NCI-H2107 (cell line): ENCODE measurements around the gene TMEM143.
"Not testable (repeated sequence)": the region's sequence is repeated elsewhere in the genome, so short reads cannot be mapped to it uniquely, and the experiment has no call there.

Source experiments
- DNase-seq: peaks from one replicate; lab custom pipeline; 2025; lab: John Stamatoyannopoulos, UW

TMEM143 gene

DNA sequence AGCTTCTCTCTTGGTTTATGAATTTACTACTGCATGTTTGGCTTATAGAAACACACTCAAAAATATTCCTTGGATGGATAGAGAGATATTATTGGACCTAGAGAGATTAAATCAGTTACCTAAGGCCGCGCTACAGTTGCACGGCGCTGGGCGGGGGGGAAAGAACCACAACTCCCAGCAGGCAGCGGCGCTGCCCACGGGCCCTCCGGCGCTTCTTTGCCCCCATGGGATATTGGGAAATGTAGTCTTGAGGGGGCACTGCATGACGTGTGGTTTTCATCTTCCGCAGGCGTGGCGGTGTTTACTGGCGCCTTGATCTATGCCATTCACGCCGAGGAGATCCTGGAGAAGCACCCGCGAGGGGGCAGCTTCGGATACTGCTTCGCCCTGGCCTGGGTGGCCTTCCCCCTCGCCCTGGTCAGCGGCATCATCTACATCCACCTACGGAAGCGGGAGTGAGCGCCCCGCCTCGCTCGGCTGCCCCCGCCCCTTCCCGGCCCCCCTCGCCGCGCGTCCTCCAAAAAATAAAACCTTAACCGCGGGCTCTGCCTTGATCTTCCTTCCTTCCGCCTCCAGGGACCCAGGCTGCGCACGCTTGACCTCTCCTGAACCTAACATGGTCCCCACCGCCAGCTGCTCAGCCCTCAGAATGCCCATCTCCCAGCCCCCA is 33.6 kb downstream of the TMEM143 start:
- DNase-seq = peak; percentile 86

DNA sequence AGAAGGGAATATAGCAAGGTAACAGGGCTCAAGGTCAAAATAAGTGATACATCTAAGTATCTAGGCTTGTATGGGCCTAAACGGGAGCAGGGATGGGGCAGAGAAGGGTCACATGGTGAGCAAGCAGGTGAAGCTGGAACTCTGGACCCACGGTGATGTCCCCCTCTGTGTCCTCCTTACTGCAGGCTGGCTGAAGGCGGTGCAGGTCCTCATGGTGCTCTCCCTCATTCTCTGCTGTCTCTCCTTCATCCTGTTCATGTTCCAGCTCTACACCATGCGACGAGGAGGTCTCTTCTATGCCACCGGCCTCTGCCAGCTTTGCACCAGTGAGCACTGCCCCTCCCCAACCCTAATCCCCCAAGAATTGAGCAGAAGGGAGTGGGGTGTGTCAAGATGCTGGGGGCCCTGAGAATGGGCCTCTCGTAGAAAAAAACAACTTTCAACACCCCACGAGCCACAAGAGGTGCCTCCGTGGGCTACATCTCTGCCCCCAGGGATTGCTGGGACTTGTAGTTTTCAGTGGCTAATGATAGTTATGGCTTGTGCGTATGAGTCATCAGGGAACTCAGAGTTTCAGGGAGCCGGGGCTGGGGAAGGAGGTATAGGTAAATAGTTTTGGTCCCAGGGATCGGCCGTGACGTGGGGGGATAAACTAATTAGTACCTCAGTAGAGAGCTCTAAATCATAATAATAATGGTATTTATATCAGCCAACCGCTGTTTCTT is 34.4 kb downstream of the TMEM143 start:
- DNase-seq = no peak

DNA sequence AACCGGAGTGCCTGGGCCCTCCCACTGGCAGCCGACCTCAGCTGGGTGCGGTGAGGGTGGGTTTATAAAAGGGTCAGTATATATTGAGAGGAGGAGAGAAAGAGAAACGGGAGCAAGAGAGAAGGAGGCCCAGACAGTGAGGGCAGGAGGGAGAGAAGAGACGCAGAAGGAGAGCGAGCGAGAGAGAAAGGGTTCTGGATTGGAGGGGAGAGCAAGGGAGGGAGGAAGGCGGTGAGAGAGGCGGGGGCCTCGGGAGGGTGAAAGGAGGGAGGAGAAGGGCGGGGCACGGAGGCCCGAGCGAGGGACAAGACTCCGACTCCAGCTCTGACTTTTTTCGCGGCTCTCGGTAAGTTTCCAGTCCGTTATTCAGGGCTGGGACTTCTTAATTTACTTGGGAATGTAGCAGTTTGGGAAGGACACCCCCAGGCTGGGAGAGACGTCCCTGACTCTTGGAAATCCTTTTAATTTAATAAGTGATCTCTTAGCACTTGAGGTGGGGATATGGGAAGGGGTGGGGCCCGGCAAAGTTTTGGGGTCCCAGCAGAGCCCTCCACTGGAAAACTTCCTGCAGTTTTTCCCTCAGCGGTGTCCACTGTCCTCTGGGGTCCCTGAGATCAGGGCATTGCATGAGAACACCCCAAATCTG is 38.4 kb downstream of the TMEM143 start, which contains the start of gene EMP3:
Gene EMP3, plus strand, starts transcription at position 288 of the 646 bp plus-strand sequence. CDS start 1,293 bp downstream, outside the sequence.
- no peak for DNase-seq

DNA sequence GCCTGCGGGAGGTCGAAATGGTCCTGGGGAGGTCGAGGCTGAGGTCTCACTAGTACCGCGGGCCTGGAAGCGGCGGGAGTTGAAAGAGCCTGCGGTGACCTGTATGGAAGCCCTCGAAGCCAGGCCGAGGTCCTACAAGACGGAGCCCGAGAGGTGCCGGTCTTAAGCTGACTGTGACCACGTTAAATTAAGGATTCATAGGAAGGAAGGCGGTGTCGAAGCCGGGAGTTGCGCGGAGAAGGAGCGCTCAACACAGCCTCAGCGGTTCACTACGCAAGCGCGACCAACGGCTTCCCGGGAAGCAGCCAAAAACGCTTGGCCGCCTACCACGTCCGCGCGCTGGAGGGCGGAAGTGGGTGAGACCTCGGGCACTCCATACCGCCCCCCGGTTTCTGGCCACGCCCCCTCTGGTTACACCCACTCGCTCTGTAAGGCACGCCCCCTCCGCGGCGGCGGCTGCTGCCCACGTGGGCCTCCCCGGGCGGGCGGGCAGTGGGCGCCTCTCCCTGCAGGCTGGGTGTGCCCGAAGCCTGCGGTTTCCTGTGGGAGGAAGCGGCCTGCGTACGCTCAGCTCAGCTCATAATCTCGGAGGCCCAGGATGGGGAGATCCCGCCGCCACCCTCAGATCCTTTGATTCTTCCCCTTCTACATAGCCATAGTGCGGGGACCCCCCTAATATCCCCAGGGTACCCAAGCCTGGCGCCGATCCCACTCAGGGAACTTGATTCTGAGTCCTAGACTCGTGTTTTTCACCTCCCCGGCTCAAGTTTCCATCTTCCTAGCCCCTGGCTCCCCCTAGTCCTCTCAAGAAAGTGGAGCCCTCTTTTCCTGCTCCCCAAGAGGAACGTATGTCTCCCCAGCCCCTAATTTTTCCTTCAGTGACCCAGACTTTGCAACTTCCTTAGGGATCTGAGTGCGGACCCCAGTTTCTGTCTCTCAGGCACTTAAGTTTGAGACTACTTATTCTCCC is 41.8 kb downstream of the TMEM143 start:
- DNase-seq = peak; percentile 96

DNA sequence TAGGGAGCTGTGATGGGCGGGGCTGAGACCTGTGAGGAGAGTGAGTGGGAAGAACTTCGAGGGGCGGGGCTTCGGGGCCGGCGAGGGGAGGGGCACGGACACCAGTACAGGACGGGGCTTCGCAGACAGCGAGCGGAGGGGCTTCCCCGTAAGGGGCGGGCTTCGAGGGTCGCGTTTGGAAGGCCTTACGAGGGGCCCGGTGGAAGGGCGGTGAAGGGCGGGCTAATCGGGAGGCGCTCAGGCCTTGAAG is 42.4 kb downstream of the TMEM143 start:
- DNase-seq = peak; percentile 88

DNA sequence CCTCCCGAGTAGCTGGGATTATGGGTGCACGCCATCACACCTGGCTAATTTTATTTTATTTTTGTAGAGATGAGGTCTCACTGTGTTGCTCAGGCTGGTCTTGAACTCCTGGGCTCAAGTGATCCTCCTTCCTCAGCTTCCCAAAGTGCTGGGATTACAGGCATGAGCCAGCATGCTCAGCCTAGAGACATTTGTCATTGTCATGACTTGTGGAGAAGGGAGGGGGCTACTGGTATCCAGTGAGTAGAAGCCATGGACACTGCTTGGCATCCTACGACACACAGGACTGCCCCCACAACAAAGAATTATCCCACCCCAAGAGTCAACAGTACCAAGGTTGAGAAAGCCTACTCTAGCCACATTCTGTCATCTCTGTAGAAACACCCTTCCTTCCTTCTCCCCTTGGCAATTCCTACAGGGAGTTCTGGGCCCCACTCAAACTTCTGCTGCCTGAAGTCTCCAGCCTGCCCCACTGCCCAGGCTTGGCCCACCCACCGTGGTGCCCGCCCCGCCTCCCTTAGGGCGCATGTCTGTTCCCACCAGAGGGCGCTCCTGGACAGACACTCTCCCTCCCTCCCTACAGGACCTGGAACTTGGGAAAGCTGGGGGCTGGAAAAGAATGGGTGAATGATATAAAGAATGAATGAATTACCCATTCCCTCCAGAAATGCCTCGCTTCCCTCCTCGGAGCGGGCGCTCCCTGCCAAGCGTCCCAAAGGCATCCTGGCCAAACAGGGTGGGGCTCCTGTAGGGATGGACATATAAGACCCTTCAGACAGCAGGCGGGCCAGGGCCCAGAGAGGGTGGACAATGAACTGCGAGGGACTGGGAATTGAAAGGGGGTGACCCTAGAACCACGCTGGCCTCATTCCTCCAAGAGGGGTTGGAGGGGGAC is 43.8 kb downstream of the TMEM143 start:
- DNase-seq = peak; percentile 34

DNA sequence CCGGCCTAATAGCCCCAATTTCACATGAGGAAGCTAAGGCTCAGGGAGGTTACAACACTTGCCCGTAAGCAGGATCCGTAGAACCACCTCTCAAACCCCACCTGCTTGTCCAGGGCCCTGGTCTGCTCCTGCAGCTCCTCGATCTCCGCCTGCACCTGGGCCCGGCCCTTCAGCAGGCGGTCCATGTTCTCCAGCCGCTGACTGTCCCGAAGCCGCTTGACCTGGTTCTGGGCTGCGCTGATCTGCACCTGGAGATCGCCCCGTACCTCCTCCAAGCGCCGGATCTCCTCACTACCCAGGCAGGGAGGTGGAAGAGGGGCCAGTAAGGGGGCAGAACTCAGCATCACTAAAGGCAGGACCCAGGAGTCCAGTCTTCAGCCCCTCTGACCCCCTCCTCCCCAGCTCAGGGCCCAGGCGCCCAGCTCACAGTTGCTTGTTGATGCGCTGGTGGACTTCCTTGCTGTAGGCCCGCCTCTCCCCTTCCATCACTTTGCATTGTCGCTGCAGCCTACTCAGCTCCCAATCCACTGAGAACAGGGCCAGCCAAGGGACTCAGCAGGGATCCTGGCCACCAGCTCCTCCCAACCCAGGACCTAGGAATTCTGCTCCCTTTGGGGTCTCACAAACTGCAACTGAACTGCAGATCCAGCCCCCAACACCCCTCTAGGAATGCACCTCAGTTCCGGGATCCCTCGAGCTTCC is 45.3 kb downstream of the TMEM143 start:
- DNase-seq = no peak

DNA sequence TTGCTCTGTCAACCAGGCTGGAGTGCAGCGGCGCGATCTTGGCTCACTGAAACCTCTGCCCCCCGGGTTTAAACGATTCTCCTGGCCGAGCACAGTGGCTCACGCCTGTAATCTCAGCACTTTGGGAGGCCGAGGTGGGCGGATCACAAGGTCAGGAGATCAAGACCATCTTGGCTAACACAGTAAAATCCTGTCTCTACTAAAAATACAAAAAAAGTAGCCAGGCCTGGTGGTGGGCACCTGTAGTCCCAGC is 46.1 kb downstream of the TMEM143 start:
- DNase-seq = not testable (repeated sequence)

DNA sequence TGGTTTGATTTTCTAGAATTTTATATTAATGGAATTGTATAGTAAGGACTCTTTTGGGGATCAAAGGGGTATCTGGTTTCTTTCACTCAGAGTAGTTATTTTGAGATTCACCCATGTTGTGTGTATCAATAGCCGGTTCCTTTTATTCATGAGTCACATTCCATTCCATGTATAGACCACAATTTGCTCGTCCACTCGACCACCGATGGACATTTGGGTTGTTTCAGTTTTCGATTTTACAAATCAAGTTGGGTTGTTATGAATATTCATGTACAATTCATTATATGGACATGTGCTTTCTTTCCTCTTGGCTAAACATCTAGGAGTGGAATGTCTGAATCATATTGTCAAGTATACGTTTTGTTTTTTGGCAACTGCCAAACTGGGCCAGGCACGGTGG is 48.0 kb downstream of the TMEM143 start:
- DNase-seq = no peak

DNA sequence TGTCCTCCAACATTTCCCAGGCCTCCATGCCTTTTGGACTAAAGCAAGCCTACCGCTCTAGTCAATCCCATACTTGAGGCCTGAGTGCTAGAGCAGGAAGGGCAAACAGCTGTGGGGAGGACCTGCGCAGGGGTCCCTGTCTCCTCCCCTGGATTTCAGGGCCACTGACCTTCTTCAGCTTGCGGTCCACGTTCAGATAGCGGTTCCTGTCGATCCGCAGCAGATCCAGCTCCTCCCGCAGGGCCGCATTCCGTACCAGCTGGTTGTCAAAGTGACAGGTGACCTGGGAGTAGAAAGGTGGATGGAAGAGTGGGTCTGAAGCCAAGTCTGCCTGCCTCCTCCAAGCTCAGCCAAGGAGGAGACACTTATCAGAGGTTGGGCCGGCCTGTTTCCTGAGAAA is 52.4 kb downstream of the TMEM143 start:
- DNase-seq = no peak

DNA sequence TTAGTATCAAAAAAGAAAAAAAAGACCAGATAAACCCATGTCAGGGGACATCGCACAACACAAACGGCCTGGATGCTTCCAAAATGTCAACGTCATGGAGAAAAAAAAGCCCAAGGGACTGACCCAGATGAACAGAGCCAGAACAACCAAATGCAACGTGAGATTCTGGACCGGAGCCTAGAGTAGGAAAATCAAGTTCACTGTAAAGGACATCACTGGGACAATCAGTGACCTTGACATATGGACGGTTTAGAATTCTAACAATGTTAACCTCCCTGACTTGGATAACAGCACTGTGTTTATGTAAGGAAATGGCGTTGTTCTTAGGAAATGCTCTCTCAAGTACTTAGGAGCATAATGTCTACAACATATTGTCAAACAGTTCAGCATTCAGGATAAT is 53.5 kb downstream of the TMEM143 start:
- DNase-seq = no peak

DNA sequence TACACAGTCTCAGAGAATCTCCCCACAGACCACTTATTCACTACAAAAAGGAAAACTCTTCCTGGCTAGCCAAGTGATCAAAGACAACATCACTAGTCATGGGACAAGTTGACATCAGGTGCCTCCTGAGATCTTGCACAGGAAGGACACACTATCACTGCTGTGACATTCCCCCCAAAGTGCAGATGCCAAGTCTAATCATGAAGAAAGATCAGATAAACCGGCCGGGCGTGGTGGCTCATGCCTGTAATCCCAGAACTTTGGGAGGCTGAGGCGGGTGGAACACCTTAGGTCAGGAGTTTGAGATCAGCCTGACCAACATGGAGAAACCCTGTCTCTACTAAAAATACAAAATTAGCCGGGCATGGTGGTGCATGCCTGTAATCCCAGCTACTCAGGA is 54.0 kb downstream of the TMEM143 start:
- DNase-seq = not testable (repeated sequence)

DNA sequence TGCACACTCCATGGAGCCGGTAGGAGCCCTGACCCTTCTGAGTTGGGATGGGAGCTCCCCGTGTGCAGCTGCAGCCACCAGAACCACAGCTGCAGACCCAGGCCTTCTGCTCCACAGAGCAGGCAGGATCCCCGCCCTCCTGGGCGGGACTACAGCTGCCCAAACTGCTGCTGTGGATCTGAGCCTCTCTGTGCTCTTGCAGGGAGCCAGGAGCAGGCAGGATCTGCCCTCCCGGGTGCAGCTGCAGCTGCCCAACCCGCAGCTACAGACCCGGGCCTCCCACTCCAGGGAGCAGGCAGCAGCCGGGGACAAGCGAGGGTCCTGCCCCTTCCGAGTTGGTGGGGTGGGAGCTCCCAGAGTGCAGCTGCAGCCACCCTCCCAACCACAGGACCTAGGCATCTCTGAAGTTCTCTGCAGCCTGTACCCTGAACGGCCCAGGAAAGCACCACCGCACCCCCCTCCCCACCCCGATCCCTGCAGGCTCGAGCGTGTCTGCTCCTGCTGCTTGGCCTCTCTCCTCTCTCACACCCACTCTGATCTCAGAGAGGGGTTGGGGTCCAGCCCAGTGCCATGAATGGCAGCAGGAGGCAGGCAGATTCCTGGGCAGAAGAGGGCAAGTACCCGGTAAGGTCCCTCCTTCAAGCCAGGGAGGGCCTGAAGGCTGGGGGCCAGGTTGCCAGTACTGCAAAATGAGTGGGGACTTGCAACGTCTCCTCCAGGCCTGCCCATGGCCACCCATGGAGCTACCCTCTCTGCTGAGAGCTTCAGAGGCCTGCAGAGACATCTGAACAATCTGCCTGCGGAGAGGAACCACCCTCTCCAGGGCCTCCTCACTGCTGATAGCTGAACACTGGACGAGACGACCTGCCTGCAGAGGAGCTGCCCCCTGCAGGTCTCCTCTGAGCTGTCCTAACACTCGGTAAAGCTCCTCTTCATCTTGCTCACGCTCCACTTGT is 54.8 kb downstream of the TMEM143 start:
- no peak for DNase-seq

DNA sequence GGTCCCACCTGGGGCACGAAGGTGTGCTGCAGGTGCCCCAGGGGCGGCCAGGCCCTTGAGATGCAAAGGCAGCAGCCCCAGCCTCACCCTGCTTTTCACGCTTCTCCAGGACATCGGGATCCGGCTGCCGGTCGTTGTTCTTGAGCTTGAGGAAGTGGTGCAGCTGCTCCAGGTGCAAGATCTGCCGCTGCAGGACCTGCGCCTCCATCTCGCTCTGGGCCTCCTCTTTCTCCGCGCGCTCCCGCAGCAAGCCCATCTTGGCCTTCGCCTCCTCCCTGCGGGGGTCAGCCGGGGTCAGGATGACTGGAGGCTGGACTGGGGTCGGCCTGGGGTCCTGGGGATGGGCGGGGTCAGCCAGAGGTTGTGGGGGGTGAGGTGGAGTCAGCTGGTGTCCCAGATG is 59.9 kb downstream of the TMEM143 start:
- DNase-seq = no peak

DNA sequence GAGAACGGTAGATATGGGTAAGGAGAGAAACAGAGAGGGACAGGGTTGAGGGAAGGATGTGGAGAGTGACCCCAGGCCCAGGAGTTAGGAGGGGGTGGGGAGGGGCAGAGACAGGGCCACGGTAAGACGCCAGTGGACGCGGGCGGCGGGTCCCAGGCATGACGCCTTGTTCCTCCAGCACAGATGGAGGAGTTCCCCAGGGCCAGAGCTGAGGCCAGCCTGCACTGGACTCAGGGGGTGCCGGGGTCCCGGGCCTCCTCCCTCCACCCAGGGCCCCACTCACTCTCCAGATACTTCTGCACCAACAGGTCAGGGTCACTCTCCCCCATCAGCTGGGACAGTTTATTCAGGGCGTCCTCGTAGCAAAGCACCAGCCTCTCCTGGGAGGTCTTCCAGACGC is 60.4 kb downstream of the TMEM143 start:
- DNase-seq = no peak

DNA sequence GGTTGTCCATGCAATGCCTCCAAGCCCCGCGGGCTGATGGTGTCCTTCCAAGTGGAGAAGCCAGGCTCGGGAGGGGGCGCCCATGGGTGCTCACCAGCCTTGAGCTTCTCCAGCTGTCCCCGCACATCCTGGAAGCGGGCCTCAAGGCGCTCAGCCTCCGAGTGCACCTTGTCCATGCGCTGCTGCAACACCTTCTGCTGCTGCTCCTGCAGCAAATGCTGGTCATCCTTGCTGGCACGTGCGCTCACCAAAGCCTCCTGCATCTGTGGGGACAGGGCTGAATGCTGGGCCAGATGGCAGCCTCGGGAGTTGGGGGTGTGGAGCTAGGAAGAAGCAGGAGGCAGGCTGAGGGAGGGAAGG is 61.2 kb downstream of the TMEM143 start:
- DNase-seq = no peak

DNA sequence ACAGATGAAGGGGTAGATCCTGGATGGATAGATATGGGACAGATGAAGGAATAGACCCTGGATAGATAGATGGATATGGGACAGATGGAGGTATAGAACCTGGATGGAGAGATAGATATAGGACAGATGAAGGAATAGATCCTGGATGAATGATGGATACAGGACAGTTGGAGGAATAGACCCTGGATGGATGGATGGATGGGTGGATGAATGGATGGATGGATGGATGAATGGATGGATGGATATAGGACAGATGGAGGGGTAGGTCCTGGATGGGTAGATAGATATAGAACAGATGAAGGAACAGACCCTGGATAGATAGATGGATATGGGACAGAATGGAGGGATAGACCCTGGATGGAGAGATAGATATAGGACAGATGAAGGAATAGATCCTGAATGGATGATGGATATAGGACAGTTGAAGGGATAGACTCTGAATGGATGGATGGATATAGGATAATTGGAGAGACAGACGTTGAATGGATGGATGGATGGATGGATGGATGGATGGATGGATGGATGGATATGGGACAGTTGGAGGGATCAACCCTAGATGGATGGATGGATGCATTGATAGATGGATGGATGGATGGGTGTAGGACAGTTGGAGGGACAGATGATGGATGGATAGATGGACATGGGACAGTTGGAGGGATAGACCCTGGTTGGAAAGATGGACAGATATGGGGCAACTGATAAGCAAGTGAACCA is 61.7 kb downstream of the TMEM143 start:
- DNase-seq = no peak

DNA sequence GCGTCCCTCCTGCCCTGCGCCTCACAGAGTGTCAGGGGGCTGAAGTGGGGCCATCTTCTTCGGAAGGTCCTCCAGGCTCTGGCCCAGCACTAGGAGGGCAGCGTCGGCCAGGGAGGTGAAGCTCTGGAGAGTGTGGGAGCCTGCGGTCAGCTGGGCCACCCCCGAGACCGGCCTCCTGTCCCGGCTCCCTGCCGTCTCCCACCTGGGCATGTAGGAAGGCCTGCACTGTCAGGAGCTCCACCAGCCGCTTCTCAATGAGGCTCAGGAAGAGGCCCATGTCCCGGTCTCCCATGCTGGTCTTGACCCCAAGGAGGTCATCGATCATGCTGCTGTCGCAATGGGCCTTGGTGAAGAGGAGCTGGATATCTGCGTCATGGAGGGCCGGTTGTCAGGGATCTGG is 65.8 kb downstream of the TMEM143 start:
- DNase-seq = no peak
